T-helper 2 cell treated with Interferon-gamma antibody and Interleukin-4, amounts not matched to agents 100 ng/mL and 5 ng/mL, for 36 hours (primary cell): ENCODE data around the gene MYOM3. TPM values are rescaled to one million over a fixed set of nuclear protein-coding genes. Genes with fewer than 3 reads are reported as not detected.

Experiments
- intact Hi-C: fragments of 100-400 bp; cut with micrococcal nuclease; formaldehyde crosslinking; loops from one replicate; pipeline ENCODE4 v1.15.1; 2023
- total RNA-seq: library from RNA; stranded (reverse); gene quantifications from 2 replicates; pipeline ENCODE4 v1.2.3, GENCODE V29; 2022

Gene MYOM3
- total RNA-seq, 1 donor from 2014 or later: not detected

- intact Hi-C loops: no loop called here
Measured at GRCh38 chr1:24139222-24139489, 27.2 kb upstream of the MYOM3 start.

GRCh38 chr1:24138476-24139221 is 26.7 kb upstream of the MYOM3 start:
- intact Hi-C loops: no loop called here

DNA sequence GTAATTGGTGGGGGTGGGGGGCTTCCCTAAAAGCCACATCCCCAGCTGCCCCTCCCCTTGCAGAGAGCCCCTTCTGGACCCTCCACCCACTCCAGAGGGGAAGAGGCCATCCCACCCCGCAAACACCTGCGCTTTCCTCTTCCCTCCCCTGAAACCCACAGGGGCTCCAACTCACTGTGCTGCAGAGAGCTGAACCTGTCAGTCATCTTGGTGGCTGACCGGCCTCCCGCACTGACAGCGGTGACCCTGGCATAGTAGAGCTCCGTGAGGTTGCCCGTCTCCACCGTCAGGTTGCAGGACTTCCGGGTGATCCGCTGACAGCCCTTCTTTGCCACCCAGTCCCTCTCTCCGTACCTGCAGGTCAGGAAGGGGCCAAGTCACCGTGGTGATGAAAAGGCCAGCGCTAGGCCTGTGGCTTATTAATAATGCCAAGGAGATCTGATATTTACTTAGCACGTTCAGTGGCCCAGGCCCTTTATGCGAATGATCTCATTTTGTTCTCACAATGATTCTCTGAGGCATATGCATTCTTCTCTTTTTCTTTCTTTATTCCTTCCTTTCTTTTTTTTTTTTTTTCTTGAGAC is 25.1 kb upstream of the MYOM3 start:
- intact Hi-C loops: no loop called here

DNA sequence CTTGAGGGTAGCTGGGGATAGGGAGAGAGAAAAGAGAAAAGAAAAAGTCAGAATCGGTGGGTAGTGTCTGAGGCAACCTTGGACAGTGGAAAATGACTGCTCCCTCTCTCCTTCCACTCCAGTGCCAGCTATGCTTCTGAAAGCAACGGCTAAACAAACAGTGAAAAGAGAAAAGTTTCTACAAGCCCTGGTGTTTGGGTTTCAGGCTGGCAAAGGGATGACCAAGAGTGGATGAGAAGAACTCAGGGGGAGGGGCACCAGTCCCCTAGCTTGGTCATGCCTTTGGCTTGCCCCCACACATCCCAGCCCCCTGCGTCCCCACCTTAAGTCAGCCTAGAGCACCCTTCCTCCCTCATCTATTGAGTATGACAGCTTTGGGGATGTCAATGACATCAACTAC is 22.4 kb upstream of the MYOM3 start:
- intact Hi-C loops: no loop called here

- intact Hi-C loops: no loop called here
Measured at GRCh38 chr1:24133819-24134218, 21.9 kb upstream of the MYOM3 start.

GRCh38 chr1:24130385-24130784 is 18.4 kb upstream of the MYOM3 start:
- intact Hi-C loops: no loop called here

- intact Hi-C loops: no loop called here
Measured at GRCh38 chr1:24127801-24128363, 15.9 kb upstream of the MYOM3 start.

GRCh38 chr1:24127134-24127800 is 15.3 kb upstream of the MYOM3 start:
- intact Hi-C loops: no loop called here

GRCh38 chr1:24126672-24127023 is 14.7 kb upstream of the MYOM3 start:
- intact Hi-C loops: no loop called here

DNA sequence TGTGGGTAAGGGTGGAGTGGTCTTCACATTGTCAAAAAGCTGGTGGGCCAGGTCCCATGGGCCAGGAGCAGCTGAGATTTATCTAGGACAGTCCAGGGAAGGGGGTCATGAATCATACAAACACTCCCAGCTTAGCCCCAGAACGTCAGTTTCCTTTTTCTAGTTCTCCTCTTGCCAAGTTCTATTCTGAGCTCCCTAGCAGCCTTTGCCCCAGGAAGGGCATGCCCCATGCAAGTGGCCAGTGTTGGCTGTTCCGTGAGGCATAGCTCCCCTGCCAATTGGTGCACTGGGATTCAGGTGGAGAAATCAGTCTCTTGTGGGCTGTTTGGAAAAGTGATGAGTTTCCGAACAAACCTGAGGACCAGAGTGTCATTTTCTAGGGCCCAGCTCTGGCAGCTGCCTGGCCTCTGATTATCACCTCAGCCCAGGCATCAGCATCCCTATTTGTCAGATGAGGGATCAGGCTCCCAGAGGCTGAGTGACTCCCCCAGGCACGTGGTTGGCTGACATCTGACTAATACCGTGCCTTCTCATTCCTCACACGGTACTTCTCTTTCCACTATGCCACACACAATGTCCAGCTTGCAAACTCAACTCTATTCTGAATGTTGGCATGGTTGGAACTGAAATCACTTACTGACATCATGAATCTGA is 14.2 kb upstream of the MYOM3 start:
- intact Hi-C loops: no loop called here

- intact Hi-C loops: no loop called here
Measured at GRCh38 chr1:24125456-24125855, 13.5 kb upstream of the MYOM3 start.

DNA sequence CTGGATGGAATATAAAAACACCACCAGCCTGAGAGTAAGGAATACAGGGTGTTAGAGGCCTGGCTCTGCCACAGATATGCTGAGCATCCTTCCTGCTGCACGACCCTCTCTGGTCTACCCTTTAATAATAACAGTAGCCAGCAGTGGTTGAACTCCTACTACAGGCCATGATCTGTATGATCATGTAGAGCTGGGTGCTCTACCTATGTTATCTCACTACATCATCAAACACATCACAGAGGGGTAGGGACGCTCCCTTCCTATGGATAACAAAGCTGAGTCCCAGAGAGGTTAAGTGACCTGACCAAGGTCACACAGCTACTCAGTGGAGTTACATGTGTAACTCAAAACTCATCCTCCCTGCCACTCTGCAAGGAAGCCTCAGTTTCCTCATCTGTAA is 13.0 kb upstream of the MYOM3 start:
- intact Hi-C loops: no loop called here

GRCh38 chr1:24123611-24124010 is 11.7 kb upstream of the MYOM3 start:
- intact Hi-C loops: no loop called here

- intact Hi-C loops: no loop called here
Measured at GRCh38 chr1:24122776-24123175, 10.8 kb upstream of the MYOM3 start.

DNA sequence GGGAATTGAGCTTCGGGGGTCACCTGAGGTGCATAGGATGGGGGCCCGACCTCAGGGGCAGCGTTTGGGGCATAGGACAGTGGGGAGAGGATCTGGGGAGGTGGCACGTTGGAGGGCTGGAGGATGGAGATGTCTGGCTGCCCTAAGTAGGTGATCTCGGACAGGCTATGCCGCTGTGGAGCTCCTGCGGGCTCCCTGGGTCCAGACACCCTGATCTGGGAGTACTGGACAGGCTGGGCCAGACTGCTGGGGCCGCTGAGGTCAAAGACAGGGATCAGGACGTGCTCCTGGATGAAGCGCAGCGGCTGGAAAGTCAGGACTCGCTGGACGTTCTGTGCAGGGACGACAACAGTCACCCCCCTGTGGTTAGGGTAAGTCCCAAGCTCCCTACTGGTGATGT is 9.5 kb upstream of the MYOM3 start:
- intact Hi-C loops: no loop called here

GRCh38 chr1:24120965-24121364 is 9.0 kb upstream of the MYOM3 start:
- intact Hi-C loops: no loop called here

DNA sequence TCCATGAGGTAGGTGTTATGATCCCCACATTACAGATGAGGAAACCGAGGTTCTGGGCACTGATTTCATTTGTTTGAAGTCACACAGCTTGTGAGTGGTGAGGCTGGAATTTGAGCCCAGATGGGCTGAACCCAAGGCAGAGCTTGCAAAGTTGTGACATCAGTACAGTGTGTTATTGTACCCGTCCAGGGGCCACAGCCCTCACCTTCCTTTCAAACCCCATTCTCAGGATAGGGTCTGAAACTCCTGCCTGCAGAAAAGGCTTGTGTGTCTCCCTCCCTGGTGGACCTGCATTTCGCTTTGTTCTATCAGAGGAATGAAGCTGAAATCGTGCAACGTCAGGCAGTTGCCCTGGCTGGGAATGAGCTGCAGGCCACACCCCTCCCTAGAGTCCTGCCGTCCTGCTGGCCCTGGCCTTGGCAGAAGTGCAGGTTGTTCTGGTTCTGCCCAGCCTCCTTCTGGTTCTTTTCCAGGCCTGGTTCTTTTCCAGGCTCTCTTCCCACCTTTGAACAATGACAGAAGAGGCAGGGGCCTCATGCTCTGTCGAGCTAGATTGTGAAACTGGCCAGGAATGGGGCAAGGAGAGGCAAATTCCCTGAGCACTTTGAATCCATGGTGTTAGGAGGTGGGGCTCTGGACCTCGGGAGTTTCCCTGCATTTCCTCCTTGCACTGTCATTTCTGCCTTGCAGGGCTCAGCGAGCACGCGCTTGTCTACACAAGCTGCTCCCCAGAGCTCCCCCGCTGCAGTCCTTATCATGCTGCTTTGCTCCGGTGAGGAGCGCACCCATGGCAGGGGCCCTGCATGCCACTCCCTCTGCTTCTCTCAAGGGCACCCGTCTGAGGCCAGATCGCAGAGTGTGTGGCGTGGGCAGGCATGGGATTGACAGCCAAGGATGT is 8.2 kb upstream of the MYOM3 start:
- intact Hi-C loops: no loop called here

- intact Hi-C loops: no loop called here
Measured at GRCh38 chr1:24119489-24119858, 7.5 kb upstream of the MYOM3 start.

DNA sequence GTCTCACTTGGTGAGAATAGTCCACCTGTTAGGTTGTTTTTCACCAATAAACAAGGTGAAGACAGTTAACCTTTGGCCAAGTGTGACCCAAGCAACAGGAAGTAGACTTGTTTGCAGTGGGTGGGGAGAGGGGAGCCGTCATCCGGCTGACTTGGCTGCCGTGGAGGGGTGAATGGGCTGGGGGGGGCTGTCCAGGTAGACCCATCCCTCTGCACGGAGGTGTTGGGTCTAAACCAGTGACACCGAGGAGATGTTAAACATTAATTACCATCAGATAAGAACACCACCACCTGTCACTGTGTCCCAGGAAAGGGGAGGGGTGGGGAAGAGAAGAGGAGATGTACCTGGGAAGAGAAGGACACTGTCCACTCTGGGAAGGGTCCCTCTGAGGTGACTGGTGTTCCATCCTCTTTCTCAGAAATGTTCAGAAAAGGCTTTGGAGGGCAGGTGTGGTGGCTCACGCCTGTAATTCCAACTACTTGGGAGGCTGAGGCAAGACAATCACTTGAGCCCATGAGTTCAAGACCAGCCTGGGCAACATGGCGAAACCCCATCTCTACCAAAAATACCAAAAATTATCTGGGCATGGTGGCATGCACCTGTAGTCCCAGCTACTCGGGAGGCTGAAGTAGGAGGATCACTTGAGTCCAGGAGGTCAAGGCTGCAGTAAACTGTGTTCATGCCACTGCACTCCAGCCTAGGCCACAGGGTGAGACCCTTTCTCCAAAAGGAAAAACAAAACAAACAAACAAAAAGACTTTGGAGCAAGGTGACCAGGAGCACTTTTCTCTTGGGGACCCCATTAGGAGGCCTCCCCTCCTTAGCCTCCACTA is 6.7 kb upstream of the MYOM3 start:
- intact Hi-C loops: no loop called here

DNA sequence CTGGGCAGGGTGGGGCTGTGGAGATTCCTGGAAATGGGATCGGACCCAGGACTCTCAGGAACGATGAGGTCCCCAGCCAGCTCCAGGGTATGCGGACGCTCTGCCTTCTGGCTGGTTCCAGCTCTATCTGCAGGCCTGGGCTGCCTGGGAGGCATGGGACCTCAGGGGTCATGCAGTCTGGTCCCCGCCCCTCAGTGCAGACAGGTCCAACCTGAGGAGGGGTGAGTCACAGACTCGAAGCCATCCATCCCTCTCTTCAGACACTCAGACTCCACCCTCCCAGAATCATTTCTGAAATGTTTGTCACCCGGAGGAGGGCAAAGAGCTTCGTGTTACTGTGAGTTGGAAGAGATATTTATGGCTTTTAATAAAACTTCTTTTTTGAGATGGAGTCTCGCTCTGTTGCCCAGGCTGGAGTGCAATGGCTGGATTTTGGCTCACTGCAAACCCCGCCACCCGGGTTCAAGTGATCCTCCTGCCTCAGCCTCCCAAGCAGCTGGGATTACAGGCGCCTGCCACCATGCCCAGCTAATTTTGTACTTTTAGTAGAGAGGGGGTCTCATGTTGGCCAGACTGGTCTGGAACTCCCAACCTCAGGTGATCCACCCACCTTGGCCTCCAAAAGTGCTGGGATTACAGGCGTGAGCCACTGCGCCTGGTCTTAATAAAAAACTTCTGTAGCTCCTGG is 5.9 kb upstream of the MYOM3 start:
- intact Hi-C loops: no loop called here
